Kidney tubule cell (primary cell): Measurements from ENCODE around the gene PRRG3.

Experiments
- DNase-seq: peaks from one replicate; pipeline ENCODE4 v3.0.0-alpha.2; 2018; ENCODE audit warnings: low spot score

The PRRG3 gene

GRCh38 chrX:151743651-151744470, 48.6 kb downstream of the PRRG3 start:
- no peak for DNase-seq

GRCh38 chrX:151745651-151746050, 50.4 kb downstream of the PRRG3 start:
- no peak for DNase-seq

DNA sequence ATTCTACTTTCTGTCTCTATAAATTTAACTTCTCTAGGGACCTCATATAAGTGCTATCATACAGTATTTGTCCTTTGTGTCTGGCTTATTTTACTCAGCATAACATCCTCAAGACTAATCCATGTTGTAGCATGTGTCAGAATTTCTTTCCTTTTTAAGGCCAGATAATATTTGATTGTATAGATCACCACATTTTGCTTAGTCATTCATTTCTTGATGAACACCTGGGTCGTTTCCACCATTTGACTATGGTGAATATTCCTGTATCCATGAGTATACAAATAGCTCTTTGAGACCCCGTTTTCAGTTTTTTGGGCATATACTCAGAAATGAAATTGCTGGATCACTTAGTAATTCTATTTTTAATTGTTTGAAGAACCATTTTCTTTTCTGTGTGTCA, 51.2 kb downstream of the PRRG3 start:
- no peak for DNase-seq

DNA sequence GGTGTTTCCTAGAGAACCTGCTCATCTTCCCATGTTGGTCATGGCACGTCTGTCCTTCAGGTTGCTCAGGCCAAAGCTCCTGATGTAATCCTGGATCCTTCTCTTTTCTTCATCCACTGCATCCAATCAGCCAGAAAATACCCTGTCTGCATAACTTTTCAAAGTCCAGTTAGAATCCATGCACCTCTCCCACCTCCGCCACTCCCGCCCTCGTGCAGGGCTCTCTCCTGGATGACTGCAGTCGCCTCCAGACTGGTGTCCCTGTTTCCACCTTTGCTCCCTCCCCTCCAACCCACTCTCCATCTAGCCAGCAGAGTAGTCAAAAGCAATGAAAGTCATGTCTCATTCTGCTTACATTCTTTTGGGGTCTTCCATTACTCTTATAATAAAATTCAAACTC, 55.3 kb downstream of the PRRG3 start:
- DNase-seq = no peak

DNA sequence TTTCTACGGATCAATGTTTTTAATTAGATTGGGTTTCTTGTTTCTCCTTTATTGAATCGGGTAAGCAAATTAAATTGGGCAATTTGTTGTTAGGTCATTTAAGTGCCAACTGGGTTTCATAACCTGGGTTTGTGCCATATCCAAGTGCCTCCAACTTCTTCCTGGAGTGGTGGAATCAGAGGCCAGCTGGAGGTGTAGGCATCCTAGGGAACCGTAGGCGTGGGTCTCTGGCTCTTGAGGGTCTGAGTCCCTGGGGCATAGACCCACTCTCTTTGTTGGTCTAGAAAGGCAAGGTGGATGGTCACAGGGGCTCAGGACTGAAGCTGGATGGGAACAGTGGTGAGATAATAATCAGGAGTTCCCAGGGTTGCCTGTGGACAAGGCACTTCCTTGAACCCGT, 57.6 kb downstream of the PRRG3 start:
- no peak for DNase-seq

- peak; percentile 45 for DNase-seq
These were observed 58.2 kb downstream of the PRRG3 start for GRCh38 chrX:151753313-151754046.

DNA sequence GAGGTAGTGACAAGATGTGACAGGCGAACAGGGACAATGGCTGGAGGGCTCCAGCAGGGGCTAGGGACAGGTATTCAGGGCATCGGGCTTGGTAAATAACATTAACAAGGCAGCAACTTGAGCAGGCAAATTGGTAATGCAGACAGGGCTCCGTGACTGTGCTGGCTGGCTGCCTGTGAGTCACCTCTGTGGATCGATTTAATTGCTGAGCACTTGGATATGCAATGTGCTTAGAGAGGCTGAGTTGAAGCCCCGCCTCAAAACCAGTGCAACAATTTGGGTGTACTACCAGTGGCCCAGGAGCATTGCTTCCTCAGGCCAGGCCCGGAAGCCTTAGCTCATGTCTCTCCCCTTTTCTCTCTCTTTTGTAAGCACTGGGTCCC, 58.8 kb downstream of the PRRG3 start:
- peak; percentile 54 for DNase-seq

- DNase-seq = peak; percentile 20
These were observed 59.5 kb downstream of the PRRG3 start for GRCh38 chrX:151754641-151755215.
